NCI-H2171 treated with DMSO at 0.1 percent for 48 hours (cell line): ENCODE results near the gene CEP95.
"Not testable (repeated sequence)": the region's sequence is repeated elsewhere in the genome, so short reads cannot be mapped to it uniquely, and the experiment has no call there.

ENCODE experiments used
- DNase-seq: peaks from one replicate; lab custom pipeline; 2025; lab: John Stamatoyannopoulos, UW

Gene CEP95

GRCh38 chr17:64573214-64573613 lies 66.4 kb downstream of the CEP95 start:
- no peak for DNase-seq

GRCh38 chr17:64574646-64575045 lies 67.9 kb downstream of the CEP95 start:
- DNase-seq: no peak

GRCh38 chr17:64575431-64575830 lies 68.7 kb downstream of the CEP95 start:
- no peak for DNase-seq

GRCh38 chr17:64577025-64577424 lies 70.2 kb downstream of the CEP95 start:
- not testable (repeated sequence) for DNase-seq

GRCh38 chr17:64579917-64580316 lies 73.1 kb downstream of the CEP95 start:
- no peak for DNase-seq

GRCh38 chr17:64580384-64581315 lies 73.9 kb downstream of the CEP95 start:
- peak; percentile 16 for DNase-seq

GRCh38 chr17:64583038-64583437 lies 76.3 kb downstream of the CEP95 start:
- DNase-seq: no peak

GRCh38 chr17:64585146-64585545 lies 78.4 kb downstream of the CEP95 start:
- DNase-seq: no peak
